ENCODE results near the gene LGALS9.
A peak's percentile ranks its signal among the peaks of the same experiment; 100 is the strongest.

LGALS9 gene

DNA sequence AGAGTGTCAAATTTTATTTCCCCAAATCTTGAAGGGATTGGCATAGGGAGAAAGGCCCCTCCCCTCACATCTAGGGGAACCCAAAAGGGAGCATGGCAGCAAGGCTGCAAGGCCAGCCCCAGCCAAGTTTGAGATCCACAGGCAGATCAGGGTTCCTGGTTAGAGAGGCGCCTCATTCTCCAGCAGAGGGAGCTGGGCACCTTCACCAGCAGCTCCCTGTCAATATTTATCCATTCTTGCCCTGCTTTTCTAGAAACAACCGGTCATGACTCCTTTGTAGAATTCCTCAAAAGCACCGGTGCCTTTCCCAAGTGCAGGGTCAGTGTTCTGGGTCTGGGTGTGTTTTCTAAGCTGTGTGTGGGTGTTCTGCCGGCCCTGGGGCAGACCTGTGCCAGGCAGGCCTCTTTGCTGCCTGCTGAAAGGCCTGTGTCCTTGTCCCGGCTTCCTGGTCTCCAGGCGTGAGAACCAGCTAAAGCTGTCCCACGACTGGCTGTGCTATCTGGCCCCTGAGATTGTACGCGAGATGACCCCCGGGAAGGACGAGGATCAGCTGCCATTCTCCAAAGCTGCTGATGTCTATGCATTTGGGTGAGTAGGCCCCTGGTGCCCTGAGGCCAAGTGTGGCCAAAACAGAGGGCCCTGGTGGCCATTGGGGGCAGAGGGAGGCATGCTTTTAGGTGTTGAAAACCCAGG, 21.2 kb upstream of the LGALS9 start:
- no peaks in the 10 kb centered on the region for H3K27me3 ChIP-seq
- intact Hi-C loops (cut with DNase I; ENCODE audit: low total_unique reads): no loop called here
- no peak overlapping the region for H3K27ac ChIP-seq
- H3K4me3 ChIP-seq: no peak overlapping the region
- H3K36me3 ChIP-seq: peaks cover 27 to 97% (median 63%) of the 10 kb centered on the region in 3 donors
- no peaks in the 10 kb centered on the region for H3K4me1 ChIP-seq
- H3K9me3 ChIP-seq: no peaks in the 10 kb centered on the region
- DNase-seq: no peak
- TF ChIP-seq, protein P1, sequence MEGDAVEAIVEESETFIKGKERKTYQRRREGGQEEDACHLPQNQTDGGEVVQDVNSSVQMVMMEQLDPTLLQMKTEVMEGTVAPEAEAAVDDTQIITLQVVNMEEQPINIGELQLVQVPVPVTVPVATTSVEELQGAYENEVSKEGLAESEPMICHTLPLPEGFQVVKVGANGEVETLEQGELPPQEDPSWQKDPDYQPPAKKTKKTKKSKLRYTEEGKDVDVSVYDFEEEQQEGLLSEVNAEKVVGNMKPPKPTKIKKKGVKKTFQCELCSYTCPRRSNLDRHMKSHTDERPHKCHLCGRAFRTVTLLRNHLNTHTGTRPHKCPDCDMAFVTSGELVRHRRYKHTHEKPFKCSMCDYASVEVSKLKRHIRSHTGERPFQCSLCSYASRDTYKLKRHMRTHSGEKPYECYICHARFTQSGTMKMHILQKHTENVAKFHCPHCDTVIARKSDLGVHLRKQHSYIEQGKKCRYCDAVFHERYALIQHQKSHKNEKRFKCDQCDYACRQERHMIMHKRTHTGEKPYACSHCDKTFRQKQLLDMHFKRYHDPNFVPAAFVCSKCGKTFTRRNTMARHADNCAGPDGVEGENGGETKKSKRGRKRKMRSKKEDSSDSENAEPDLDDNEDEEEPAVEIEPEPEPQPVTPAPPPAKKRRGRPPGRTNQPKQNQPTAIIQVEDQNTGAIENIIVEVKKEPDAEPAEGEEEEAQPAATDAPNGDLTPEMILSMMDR (IDR thresholded peaks at IDR 0.05): peak in 1 of 2 experiments; percentile 35

DNA sequence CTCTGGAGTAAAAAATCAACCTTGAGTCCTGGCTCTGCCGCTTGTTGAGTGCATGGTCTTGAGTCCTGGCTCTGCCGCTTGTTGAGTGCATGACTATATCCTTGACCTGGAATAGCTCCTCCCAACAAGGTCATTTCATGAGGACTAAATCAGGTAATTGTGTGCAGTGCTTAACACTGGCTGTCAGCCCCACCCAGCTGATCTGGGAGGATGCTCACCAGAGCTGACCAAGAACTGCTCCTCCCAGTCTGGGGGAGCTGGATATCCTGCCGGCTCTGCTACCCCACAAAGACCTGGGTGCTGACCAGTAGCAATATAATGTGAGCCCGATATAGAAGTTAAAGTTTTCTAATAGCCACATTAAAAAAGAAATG, 20.7 kb upstream of the LGALS9 start:
- no peak for DNase-seq
- Histone ChIP-seq H3K4me1 (no peaks in the 10 kb centered on the region), H3K4me3 (no peak overlapping the region), H3K36me3 (peaks cover 22 to 97% (median 63%) of the 10 kb centered on the region in 3 donors), H3K9me3 (no peaks in the 10 kb centered on the region), H3K27me3 (no peaks in the 10 kb centered on the region), H3K27ac (no peak overlapping the region)
- intact Hi-C loops (cut with DNase I; ENCODE audit: low total_unique reads): no loop called here
- TF ChIP-seq, protein P1 (IDR thresholded peaks at IDR 0.05): no peak

DNA sequence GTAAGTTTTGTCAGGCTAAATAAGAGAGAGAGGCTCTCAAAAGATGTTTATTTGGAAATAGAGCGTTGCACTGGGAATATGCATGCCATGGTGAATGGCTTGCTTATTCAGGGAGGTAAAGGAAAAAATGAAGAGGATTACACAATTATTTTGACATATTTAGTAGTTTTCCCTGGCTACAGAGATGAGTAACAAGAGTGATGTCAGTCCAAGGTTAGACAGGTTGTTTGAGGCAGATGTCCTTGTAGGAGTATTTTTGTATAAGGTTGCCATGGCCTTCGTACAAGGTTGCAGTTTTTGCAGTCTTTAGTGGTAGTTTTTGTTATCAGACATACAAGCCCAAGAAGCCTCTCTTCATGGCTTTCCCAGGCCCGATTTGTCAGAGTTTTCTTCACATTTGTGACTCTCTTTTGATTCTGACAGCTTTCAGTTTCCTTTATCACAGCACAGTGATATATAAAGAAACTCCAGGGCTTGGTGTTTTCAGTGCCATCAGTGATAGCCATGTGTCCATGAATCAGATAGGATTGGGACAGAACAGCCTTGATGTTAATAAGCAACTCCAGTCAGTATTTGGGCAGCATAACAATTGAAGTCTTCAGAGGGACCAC, 18.7 kb upstream of the LGALS9 start:
- Histone ChIP-seq H3K36me3 (peaks cover 23 to 92% (median 59%) of the 10 kb centered on the region in 3 donors), H3K4me3 (no peak overlapping the region), H3K9me3 (no peaks in the 10 kb centered on the region), H3K4me1 (no peaks in the 10 kb centered on the region), H3K27ac (no peak overlapping the region), H3K27me3 (no peaks in the 10 kb centered on the region)
- TF ChIP-seq, protein P1 (IDR thresholded peaks at IDR 0.05): no peak
- intact Hi-C loops (cut with DNase I; ENCODE audit: low total_unique reads): no loop called here
- no peak for DNase-seq

DNA sequence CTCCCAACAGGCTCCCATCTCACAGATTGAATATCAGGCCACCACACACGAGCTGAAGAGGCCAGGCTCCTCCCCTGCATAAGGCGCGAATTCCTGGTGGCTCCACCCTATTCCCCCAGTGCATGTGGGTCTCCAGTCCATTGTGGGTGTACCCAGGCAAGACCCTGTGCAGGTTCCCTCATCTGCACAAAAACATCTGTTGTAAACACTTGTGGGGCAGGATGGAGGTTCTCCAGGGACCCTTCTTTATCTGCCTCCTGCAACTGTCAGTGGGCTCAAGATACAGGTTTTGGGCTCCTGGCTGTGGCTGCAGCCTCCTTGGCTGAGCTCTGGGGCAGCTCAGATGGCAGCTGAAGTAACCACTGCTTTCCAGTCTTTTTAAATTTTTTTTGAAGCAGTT, 17.6 kb upstream of the LGALS9 start:
- H3K4me3 ChIP-seq: no peak overlapping the region
- intact Hi-C loops (cut with DNase I; ENCODE audit: low total_unique reads): no loop called here
- TF ChIP-seq, protein P1 (IDR thresholded peaks at IDR 0.05): no peak

DNA sequence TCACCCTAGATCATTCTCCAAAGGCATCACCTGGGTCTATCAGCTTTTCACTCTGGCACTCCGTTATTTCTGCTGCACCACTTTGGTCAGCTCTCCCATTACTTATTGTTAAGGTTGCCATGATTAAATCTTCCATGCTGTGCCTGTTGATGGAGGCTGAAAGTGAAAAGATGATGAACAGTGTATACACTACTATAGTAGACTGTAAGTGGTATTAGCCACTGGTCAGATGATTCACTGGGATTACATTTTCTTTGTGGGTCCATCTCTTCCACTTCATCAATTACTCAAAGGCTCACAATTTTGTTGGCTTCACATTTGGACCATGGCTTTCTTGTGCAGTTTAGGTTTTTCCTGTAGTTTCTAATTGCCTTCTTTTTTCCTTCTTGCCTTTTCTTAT, 15.9 kb upstream of the LGALS9 start:
- TF ChIP-seq, protein P1 (IDR thresholded peaks at IDR 0.05): no peak
- Histone ChIP-seq H3K9me3 (no peaks in the 10 kb centered on the region), H3K4me3 (no peak overlapping the region), H3K36me3 (peaks cover 32 to 92% (median 62%) of the 10 kb centered on the region in 3 donors), H3K27me3 (no peaks in the 10 kb centered on the region), H3K4me1 (no peaks in the 10 kb centered on the region), H3K27ac (no peak overlapping the region)
- intact Hi-C loops (cut with DNase I; ENCODE audit: low total_unique reads): no loop called here
- no peak for DNase-seq

More for the DNA sequence above, 17.6 kb upstream of the LGALS9 start:
- Histone ChIP-seq H3K36me3 (peaks cover 35 to 92% (median 61%) of the 10 kb centered on the region in 3 donors), H3K4me1 (no peaks in the 10 kb centered on the region), H3K27me3 (no peaks in the 10 kb centered on the region), H3K9me3 (no peaks in the 10 kb centered on the region), H3K27ac (no peak overlapping the region)
- no peak for DNase-seq
